ENCODE results near the gene C1orf210. TPM values are rescaled to one million over a fixed set of nuclear protein-coding genes. Genes with fewer than 3 reads are reported as not detected.

C1orf210 gene
- total RNA-seq, 1 experiment from 2014 or later: 1.5 TPM

- DNase-seq: no peak
- Histone ChIP-seq H3K36me3 (replicated peaks; ENCODE audit: control insufficient read depth, insufficient read depth, low read length) (peaks cover 3% of the 10 kb centered on the region; the same call in 1 of the 2 replicates), H3K4me3 (ENCODE audit: insufficient read depth, low read depth, low read length) (no peak overlapping the region), H3K27me3 (ENCODE audit: control insufficient read depth, insufficient read depth, low read length) (no peaks in the 10 kb centered on the region; the same call in 1 of the 2 replicates)
These were observed 17.5 kb downstream of the C1orf210 start for GRCh38 chr1:43267818-43268425.

DNA sequence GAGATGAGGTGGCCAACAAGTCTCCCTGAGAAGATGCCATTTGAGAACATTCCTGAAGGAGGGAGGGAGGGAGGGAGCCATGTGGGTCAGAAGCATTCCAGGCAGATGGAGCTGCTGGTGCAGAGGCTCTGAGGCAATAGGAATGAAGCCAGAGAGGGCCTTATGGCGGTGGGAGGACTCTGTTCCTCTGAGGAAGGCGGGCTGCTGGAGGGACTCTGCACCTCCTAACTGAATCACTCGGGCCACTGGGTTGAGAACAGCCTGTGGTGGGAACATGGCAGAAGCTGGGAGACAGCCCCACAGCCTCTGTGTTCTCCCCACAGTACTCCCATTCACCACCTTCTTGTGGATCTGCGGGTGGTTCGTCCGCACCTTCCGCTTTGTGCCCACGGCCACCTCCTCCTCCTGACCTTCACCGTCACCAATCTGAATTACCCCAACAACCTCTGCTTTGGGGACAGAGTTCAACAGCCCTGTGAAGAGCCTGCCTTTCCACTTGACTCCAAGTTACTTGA is 18.0 kb downstream of the C1orf210 start:
- DNase-seq: no peak
- Histone ChIP-seq H3K27me3 (ENCODE audit: control insufficient read depth, insufficient read depth, low read length) (no peaks in the 10 kb centered on the region; the same call in 1 of the 2 replicates), H3K36me3 (replicated peaks; ENCODE audit: control insufficient read depth, insufficient read depth, low read length) (peaks cover 3% of the 10 kb centered on the region; the same call in 1 of the 2 replicates)

DNA sequence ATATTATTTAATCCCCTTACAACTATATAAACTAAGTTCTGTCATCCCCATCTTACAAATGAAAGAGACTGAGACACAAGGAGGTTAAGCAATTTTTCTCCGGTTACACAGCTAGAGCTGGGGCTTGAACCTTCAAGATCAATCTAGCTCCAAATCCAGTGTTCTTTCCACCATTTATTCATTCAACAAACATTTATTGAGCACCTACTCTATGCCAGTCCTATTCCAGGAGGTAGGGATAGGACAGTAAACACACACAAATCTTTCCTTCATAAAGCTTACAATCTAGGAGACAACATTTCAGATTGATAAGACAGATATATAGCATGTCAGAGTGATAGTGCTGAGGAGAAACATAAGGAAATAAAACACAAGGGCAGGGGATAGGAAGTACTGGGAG is 18.5 kb downstream of the C1orf210 start:
- Histone ChIP-seq H3K36me3 (replicated peaks; ENCODE audit: control insufficient read depth, insufficient read depth, low read length) (peaks cover 2% of the 10 kb centered on the region; the same call in 1 of the 2 replicates), H3K27me3 (ENCODE audit: control insufficient read depth, insufficient read depth, low read length) (no peaks in the 10 kb centered on the region; the same call in 1 of the 2 replicates), H3K4me3 (ENCODE audit: insufficient read depth, low read depth, low read length) (no peak overlapping the region)
- no peak for DNase-seq

More for the DNA sequence above, 18.0 kb downstream of the C1orf210 start:
- no peak overlapping the region for H3K4me3 ChIP-seq (ENCODE audit: insufficient read depth, low read depth, low read length)

GRCh38 chr1:43265431-43265830 is 19.9 kb downstream of the C1orf210 start:
- DNase-seq: no peak
- H3K4me3 ChIP-seq (ENCODE audit: insufficient read depth, low read depth, low read length): no peak overlapping the region
- H3K36me3 ChIP-seq (replicated peaks; ENCODE audit: control insufficient read depth, insufficient read depth, low read length): no peaks in the 10 kb centered on the region
- no peaks in the 10 kb centered on the region; the same call in 1 of the 2 replicates for H3K27me3 ChIP-seq (ENCODE audit: control insufficient read depth, insufficient read depth, low read length)

- H3K36me3 ChIP-seq (replicated peaks; ENCODE audit: control insufficient read depth, insufficient read depth, low read length): no peaks in the 10 kb centered on the region
- H3K4me3 ChIP-seq (ENCODE audit: insufficient read depth, low read depth, low read length): no peak overlapping the region
- H3K27me3 ChIP-seq (ENCODE audit: control insufficient read depth, insufficient read depth, low read length): no peaks in the 10 kb centered on the region
- DNase-seq: no peak
These were observed 27.0 kb downstream of the C1orf210 start for GRCh38 chr1:43258370-43258769.

- H3K36me3 ChIP-seq (replicated peaks; ENCODE audit: control insufficient read depth, insufficient read depth, low read length): no peaks in the 10 kb centered on the region
- no peak overlapping the region for H3K4me3 ChIP-seq (ENCODE audit: insufficient read depth, low read depth, low read length)
- no peak for DNase-seq
- H3K27me3 ChIP-seq (ENCODE audit: control insufficient read depth, insufficient read depth, low read length): no peaks in the 10 kb centered on the region
These were observed 28.5 kb downstream of the C1orf210 start for GRCh38 chr1:43256675-43257570.

GRCh38 chr1:43255438-43256210 is 29.8 kb downstream of the C1orf210 start:
- Histone ChIP-seq H3K4me3 (ENCODE audit: insufficient read depth, low read depth, low read length) (no peak overlapping the region), H3K27me3 (ENCODE audit: control insufficient read depth, insufficient read depth, low read length) (no peaks in the 10 kb centered on the region), H3K36me3 (replicated peaks; ENCODE audit: control insufficient read depth, insufficient read depth, low read length) (no peaks in the 10 kb centered on the region)
- no peak for DNase-seq

GRCh38 chr1:43253876-43254275 is 31.5 kb downstream of the C1orf210 start:
- no peak overlapping the region for H3K4me3 ChIP-seq (ENCODE audit: insufficient read depth, low read depth, low read length)
- H3K27me3 ChIP-seq (ENCODE audit: control insufficient read depth, insufficient read depth, low read length): no peaks in the 10 kb centered on the region
- H3K36me3 ChIP-seq (replicated peaks; ENCODE audit: control insufficient read depth, insufficient read depth, low read length): no peaks in the 10 kb centered on the region
- no peak for DNase-seq

DNA sequence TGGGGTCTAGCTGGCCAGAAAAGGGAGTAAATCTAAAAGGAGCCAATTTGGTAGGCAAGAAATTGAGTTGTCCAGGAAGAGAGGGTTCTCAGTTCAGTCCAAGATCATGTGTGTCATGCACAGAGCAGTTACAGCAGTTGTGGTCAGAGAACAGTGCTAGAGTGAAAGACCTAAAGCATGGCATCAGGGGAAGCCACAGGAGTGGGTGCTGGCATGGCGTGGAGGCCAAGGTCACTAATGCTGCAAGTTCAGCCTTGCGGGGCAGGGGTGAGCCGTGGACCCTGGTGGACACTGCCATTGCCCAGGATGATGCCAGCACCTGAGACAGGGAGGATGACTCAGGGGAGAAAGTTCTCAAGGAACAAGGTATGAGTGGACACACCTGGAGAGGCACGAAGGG is 32.2 kb downstream of the C1orf210 start:
- H3K27me3 ChIP-seq (ENCODE audit: control insufficient read depth, insufficient read depth, low read length): no peaks in the 10 kb centered on the region
- no peak for DNase-seq
- H3K4me3 ChIP-seq (ENCODE audit: insufficient read depth, low read depth, low read length): no peak overlapping the region
- H3K36me3 ChIP-seq (replicated peaks; ENCODE audit: control insufficient read depth, insufficient read depth, low read length): no peaks in the 10 kb centered on the region

GRCh38 chr1:43252225-43252624 is 33.2 kb downstream of the C1orf210 start:
- Histone ChIP-seq H3K4me3 (ENCODE audit: insufficient read depth, low read depth, low read length) (no peak overlapping the region), H3K27me3 (ENCODE audit: control insufficient read depth, insufficient read depth, low read length) (no peaks in the 10 kb centered on the region), H3K36me3 (replicated peaks; ENCODE audit: control insufficient read depth, insufficient read depth, low read length) (no peaks in the 10 kb centered on the region)
- DNase-seq: no peak

GRCh38 chr1:43251024-43251423 is 34.4 kb downstream of the C1orf210 start:
- H3K4me3 ChIP-seq (ENCODE audit: insufficient read depth, low read depth, low read length): no peak overlapping the region
- no peaks in the 10 kb centered on the region for H3K36me3 ChIP-seq (replicated peaks; ENCODE audit: control insufficient read depth, insufficient read depth, low read length)
- no peaks in the 10 kb centered on the region for H3K27me3 ChIP-seq (ENCODE audit: control insufficient read depth, insufficient read depth, low read length)
- no peak for DNase-seq

GRCh38 chr1:43250351-43250761 is 35.0 kb downstream of the C1orf210 start:
- Histone ChIP-seq H3K36me3 (replicated peaks; ENCODE audit: control insufficient read depth, insufficient read depth, low read length) (no peaks in the 10 kb centered on the region), H3K27me3 (ENCODE audit: control insufficient read depth, insufficient read depth, low read length) (no peaks in the 10 kb centered on the region), H3K4me3 (ENCODE audit: insufficient read depth, low read depth, low read length) (no peak overlapping the region)
- DNase-seq: no peak

- DNase-seq: no peak
These were observed 38.0 kb downstream of the C1orf210 start for GRCh38 chr1:43247256-43247921.

More at GRCh38 chr1:43247256-43247921, 38.0 kb downstream of the C1orf210 start:
- Histone ChIP-seq H3K4me3 (ENCODE audit: insufficient read depth, low read depth, low read length) (no peak overlapping the region), H3K36me3 (replicated peaks; ENCODE audit: control insufficient read depth, insufficient read depth, low read length) (no peaks in the 10 kb centered on the region), H3K27me3 (ENCODE audit: control insufficient read depth, insufficient read depth, low read length) (no peaks in the 10 kb centered on the region)
